NCI-H2171 treated with DMSO at 0.1 percent for 48 hours (cell line): ENCODE results near the gene USP13.
"Not testable (repeated sequence)": the region's sequence is repeated elsewhere in the genome, so short reads cannot be mapped to it uniquely, and the experiment has no call there.

Experiments
- DNase-seq: peaks from one replicate; lab custom pipeline; 2025; lab: John Stamatoyannopoulos, UW

USP13 gene

GRCh38 chr3:179655236-179655635 lies 2.4 kb downstream of the USP13 start:
- DNase-seq, result no peak

- DNase-seq, result no peak
Measured at GRCh38 chr3:179658606-179659005, 5.8 kb downstream of the USP13 start.

- no peak for DNase-seq
Measured at GRCh38 chr3:179660872-179661271, 8.0 kb downstream of the USP13 start.

- DNase-seq, result no peak
Measured at GRCh38 chr3:179661777-179662176, 8.9 kb downstream of the USP13 start.

GRCh38 chr3:179663093-179663492 lies 10.3 kb downstream of the USP13 start:
- DNase-seq, result no peak

GRCh38 chr3:179666030-179666429 lies 13.2 kb downstream of the USP13 start:
- no peak for DNase-seq

- DNase-seq, result peak; percentile 93
Measured at GRCh38 chr3:179666436-179667035, 13.7 kb downstream of the USP13 start.

GRCh38 chr3:179668429-179668828 lies 15.6 kb downstream of the USP13 start:
- DNase-seq, result no peak

GRCh38 chr3:179670311-179670710 lies 17.5 kb downstream of the USP13 start:
- DNase-seq, result no peak

GRCh38 chr3:179671309-179671708 lies 18.5 kb downstream of the USP13 start:
- no peak for DNase-seq

- no peak for DNase-seq
Measured at GRCh38 chr3:179671747-179672242, 19.0 kb downstream of the USP13 start.

- no peak for DNase-seq
Measured at GRCh38 chr3:179672918-179673317, 20.1 kb downstream of the USP13 start.

- no peak for DNase-seq
Measured at GRCh38 chr3:179673523-179673922, 20.7 kb downstream of the USP13 start.

GRCh38 chr3:179676081-179676480 lies 23.2 kb downstream of the USP13 start:
- no peak for DNase-seq

GRCh38 chr3:179677884-179678283 lies 25.0 kb downstream of the USP13 start:
- DNase-seq, result no peak

- no peak for DNase-seq
Measured at GRCh38 chr3:179681492-179682263, 28.8 kb downstream of the USP13 start.

- DNase-seq, result no peak
Measured at GRCh38 chr3:179682426-179683080, 29.7 kb downstream of the USP13 start.

- not testable (repeated sequence) for DNase-seq
Measured at GRCh38 chr3:179683286-179683685, 30.4 kb downstream of the USP13 start.

- DNase-seq, result no peak
Measured at GRCh38 chr3:179687967-179688535, 35.2 kb downstream of the USP13 start.

- DNase-seq, result no peak
Measured at GRCh38 chr3:179688850-179689249, 36.0 kb downstream of the USP13 start.

- DNase-seq, result no peak
Measured at GRCh38 chr3:179694731-179695130, 41.9 kb downstream of the USP13 start.

- DNase-seq, result no peak
Measured at GRCh38 chr3:179695672-179696313, 43.0 kb downstream of the USP13 start.
